ENCODE results near the gene SLC25A36.

The SLC25A36 gene

DNA sequence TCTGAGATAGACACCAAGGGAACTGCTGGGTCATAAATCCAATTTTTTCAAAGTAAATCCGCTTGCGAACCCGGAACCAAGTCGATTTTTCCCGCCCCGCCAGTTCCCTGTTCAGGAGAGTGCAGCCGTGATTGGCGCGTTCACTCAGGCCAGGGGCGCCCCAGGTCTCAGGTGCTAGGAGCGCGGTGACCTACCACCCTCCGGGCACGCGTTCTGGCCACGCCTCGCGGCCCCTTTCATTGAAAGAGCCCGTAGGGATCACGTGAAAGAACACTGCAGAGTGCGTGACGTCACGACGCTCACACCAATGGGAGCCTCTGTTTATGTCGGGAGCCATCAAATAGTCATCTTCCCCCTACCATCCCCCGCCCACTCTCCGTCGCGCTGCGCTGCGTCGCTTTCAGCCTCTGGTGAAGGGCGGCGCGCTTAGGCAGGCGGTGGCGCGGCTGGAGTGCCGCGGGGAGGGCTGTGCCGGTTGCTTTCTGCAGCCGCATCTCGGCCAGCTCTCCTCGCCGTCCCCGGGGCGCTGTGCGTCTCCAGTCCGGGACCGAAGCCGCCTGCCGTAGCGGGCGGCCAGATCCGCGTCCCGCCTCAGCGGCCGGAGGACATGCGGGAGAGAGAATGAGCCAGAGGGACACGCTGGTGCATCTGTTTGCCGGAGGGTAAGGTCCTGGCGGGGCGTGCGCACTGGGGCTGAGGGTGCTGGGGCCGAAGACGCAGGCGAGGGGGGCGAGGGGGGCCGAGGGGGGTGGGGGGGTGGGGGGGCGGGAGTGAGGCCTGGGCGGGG lies at the start of gene SLC25A36:
Gene SLC25A36 (plus strand): TSS at position 403 of the 787 bp plus-strand sequence. CDS start 219 bp downstream, at position 622.
- DNase-seq (ENCODE audit: low spot score), result peak; percentile 96

DNA sequence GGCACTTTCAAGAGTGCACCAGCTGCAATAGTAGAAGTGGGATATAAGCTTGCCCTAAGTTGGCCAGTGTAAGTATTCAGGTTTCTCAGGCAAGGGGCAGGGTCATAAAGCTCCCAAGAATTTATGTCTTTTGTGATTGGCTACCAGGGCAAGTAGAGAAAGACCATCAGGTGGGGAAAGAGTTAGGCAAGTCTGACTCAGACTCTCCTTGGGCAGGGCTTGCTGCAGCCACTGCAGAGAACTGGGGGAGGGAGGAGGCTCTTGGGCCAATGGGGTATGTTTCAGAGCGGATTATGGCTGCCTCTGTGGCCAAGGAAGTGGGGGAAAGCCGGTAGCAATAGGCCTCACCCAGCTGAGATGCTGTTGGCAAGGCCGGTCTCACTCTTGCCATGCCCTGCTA lies 44.6 kb upstream of the SLC25A36 start:
- DNase-seq (ENCODE audit: low spot score), result no peak

GRCh38 chr3:140898340-140899180 lies 43.1 kb upstream of the SLC25A36 start:
- peak; percentile 54 for DNase-seq (ENCODE audit: low spot score)

DNA sequence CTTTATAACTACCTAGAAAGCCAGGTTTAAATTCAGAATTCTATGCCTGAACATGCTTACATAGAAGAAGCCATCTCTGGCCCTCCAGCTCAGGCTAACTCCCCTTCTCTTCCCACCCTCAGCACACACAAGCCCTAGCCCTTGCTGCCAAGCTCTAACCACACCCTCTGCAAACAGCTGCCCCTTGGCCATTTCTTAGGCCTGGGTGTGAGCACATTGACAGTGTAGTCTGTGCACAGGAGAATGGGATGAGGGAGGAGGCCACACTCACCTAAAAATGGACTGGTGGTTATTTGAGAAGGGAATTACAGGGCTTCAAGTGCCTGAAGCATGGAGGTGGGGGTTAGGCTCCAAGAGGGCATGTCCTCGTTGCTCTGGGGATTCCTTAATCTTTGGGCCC lies 42.3 kb upstream of the SLC25A36 start:
- DNase-seq (ENCODE audit: low spot score), result no peak

DNA sequence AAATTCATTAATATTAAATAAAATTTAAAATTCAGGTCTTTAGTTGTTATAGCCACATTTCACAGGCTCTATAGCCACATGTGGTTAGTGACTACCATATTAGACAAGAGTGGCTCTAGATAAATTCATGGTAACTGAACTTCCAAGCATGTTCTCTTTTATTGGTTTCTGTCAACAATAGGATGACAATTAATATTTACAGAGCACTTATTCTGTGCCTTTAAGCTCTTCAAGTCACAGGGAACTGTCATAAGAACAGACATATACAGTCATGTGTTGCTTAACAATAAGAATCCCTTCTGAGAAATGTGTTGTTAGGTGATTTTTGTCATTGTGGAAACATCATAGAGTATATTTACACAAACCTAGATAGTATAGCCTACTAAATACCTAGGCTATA lies 38.8 kb upstream of the SLC25A36 start:
- DNase-seq (ENCODE audit: low spot score), result no peak

- no peak for DNase-seq (ENCODE audit: low spot score)
These were observed 38.4 kb upstream of the SLC25A36 start for GRCh38 chr3:140903196-140903595.

DNA sequence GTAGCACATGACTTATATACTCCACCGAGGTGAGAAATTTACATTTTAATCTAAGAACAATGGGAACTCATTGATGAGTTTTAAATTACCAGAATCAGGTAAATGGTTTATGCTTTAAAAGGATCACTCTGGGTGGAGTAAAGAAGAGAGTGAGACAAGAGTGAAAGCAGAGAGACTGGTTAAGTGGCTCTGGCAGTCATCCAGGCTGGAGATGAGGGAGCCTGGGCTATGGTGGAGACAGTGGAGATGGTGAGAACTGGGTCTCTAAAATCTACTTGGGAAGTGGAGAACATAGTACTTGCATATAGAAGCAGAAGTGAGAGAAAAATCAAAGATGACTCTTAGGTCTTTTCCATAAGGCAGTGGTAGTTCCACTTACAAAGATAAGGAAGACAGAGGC lies 37.1 kb upstream of the SLC25A36 start:
- DNase-seq (ENCODE audit: low spot score), result no peak

- no peak for DNase-seq (ENCODE audit: low spot score)
These were observed 36.1 kb upstream of the SLC25A36 start for GRCh38 chr3:140905559-140905958.

GRCh38 chr3:140906785-140907184 lies 34.9 kb upstream of the SLC25A36 start:
- DNase-seq (ENCODE audit: low spot score), result no peak

DNA sequence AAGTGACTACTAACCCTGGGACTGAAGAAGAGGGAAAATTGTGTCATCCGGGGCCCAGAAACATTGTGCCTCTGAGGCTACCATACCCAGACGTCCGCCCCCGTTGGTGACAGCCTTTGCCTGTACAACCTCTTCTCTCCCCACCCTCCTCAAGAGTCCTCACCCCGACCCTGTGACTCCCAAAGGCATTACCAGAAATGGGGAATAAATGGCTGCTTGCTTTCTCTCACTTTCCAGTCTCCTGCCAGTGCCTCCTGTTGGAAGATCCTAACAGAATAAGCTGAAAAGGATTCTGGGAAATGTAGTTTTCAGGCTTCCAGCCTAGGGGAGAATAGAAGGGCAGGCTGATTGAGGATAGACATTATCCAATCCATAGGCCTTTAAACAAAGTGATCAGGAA lies 30.8 kb upstream of the SLC25A36 start:
- peak; percentile 47 for DNase-seq (ENCODE audit: low spot score)

GRCh38 chr3:140911822-140912221 lies 29.8 kb upstream of the SLC25A36 start:
- no peak for DNase-seq (ENCODE audit: low spot score)

DNA sequence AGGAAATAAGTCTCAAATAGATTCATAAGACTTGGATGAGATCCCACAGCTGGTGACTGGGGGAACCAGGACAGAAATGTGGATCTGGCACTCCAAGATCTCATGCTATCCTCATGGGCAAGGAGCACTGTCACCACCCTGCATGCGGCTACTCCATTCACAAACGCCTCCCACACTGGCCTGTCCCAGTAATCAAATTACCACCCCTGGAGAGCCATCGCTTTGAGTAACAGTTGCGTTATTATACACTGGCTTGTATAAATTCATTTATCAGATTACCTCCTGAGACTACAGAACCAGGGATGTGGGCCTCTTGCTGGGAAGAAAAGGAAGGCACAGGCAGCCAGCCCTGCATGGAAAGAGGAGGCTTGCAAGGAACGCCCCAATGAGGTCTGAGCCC lies 27.9 kb upstream of the SLC25A36 start:
- no peak for DNase-seq (ENCODE audit: low spot score)

DNA sequence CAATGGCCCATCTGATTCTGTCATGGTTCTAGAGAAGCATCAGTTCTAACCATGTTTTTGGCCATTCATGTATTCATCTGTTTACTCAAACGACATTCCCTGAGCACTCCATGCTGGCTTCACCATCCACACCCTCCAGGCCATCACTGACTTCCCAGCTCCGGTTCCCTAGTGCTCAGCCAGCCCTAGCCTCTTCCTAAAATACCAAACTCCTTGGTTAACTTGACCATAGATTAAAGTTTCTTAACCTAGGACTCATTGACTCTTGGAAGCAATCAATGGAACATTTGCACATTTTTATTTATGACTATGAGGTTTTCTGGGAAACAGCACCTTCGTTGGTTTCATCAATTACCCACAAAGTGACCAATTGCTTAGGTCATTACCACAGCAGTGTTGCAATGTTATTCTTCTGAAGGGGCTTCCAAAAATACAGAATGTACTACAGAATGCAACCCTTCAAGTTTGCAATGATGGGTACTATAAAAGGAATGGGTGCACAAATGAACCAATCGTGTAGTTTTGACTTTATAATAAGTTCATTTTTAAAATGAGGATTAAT lies 27.2 kb upstream of the SLC25A36 start:
- no peak for DNase-seq (ENCODE audit: low spot score)

DNA sequence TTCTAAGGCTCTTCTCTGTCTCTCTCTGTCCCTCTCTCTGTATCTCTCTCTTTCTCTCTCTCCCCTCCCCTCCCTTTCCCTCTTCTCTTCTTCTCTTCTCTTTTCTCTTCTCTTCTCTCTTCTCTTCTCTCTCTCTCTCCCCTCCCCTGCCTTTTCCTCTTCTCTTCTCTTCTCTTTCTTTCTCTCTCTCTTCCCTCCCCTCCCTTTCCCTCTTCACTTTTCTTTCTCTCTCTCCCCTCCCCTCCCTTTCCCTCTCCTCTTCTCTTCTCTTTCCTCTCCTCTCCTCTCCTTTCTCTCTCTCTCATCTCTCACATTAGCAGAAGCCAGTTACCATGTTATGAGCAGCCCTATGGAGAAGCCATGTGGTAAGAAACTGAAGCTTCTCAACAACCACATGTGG lies 25.0 kb upstream of the SLC25A36 start:
- no peak for DNase-seq (ENCODE audit: low spot score)

DNA sequence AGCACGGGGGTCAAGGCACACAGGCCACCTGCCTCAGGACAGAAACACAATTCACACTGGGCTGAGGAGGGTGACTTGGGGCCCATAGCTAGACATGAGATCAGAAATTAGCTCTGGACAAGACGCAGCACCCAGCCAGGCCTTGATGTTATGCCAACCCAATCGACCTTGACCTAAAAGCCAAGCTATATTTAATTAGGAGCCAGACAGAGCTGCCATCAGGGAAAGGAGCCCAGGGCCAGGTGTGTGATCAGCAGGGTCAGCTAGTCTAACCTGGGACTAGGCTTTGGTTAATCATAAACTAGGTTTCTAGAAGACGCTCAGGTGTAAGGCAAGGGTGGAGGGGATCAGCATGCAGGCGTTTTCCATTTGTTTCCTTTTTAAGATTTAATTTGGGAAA lies 23.9 kb upstream of the SLC25A36 start:
- DNase-seq (ENCODE audit: low spot score), result no peak

DNA sequence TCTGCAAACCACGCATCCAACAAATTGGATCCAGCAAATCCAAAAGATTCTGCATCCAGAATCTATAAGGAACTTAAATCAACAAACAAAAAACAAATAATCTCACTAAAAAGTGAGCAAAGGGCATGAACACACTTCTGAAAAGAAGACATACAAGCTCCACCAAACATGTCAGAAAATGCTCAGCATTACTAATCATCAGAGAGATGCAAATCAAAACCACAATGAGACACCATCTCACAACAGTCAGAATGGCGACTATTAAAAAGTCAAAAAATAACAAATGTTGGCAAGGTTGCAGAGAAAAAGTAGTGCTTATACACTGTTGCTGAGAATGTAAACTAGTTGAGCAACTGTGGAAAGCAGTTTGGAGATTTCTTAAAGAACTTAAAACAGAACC lies 21.6 kb upstream of the SLC25A36 start:
- DNase-seq (ENCODE audit: low spot score), result no peak

DNA sequence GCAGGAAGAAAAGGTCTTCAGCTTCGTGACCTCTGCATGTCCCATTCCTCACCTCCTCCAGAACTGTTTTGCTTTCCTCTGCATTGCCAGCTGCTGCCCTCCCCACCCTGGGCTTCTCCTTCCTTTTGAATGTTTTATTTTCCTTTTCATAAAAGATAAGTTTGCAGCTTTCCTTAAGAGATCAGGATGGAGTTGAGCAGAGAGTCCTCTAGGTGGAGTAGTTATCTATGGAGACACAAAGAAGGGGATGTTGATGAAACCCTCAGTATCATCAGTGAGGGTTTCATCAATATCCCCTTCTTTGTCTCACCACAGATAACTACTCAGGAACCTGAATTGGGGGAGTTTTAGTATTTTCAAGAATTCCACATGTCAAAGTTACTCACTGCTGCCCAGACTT lies 19.0 kb upstream of the SLC25A36 start:
- DNase-seq (ENCODE audit: low spot score), result peak; percentile 68

- no peak for DNase-seq (ENCODE audit: low spot score)
These were observed 17.4 kb upstream of the SLC25A36 start for GRCh38 chr3:140924097-140924873.

GRCh38 chr3:140927279-140928069 lies 14.2 kb upstream of the SLC25A36 start:
- DNase-seq (ENCODE audit: low spot score), result no peak

DNA sequence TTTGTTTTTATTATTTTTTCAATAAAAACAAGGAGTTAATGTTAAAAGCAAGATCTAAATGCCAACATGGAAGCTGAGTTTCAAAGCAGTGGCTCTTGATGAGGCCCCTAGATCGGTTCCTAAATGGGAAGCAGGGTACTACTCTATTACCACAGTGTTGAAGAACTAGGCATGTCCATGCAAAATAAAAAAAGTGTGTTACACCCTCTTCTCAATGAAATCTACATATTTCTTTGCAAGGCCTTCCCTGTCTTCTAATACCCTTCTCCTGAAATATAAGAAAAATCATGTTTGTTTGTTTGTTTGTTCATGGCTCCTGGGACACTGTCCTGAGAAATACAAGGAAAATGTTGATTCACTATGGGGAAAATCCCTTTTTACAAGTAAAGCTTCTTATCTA lies 12.2 kb upstream of the SLC25A36 start:
- DNase-seq (ENCODE audit: low spot score), result no peak

DNA sequence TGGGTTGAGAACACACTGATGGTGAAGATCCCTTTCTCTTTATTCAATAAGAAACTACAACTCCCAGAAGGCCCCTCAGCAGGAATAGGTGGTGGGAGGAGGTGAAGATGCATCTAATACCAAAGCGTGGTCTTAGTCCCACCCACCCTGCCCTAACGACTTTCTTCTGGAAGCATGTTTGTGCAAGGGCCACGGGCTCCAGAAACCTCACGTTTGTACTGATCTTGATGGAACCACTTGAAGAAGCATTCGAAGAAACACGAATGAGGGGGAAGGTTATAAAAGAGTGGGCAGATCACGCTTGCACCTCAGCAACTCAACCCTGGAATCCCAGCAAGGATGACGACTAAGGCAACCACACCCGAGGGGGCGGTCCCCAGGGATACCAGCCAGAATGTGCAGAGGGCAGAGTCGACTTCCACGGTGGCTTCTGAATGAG lies 10.6 kb upstream of the SLC25A36 start:
- DNase-seq (ENCODE audit: low spot score), result no peak

All from COLO829 (cell line).